SK-N-SH (cell line): Measurements from ENCODE around the gene SMARCD1.

ENCODE experiments used
- CHD2 ChIP-seq: fragments of 150-350 bp; IDR thresholded peaks from 2 replicates; pipeline ENCODE4 v1.6.1; 2018; ENCODE audit warnings: low read length; ENCODE audit not compliant: partially characterized antibody
- CTCF ChIP-seq: fragments of 200-600 bp; sonication (generic); IDR thresholded peaks from 2 replicates; pipeline ENCODE4 v1.6.1; 2017; ENCODE audit warnings: antibody characterized with exemption, mild to moderate bottlenecking, moderate library complexity
- FOSL2 ChIP-seq: IDR thresholded peaks from 2 replicates; pipeline ENCODE4 v1.4.0; 2012; ENCODE audit warnings: low read depth, mild to moderate bottlenecking, moderate library complexity, borderline replicate concordance
- MAX ChIP-seq: IDR thresholded peaks from 2 replicates; pipeline ENCODE4 v1.4.0; 2012; ENCODE audit warnings: low read depth
- MEF2A ChIP-seq: IDR thresholded peaks from 2 replicates; pipeline ENCODE4 v1.4.0; 2012; ENCODE audit warnings: low read depth, borderline replicate concordance
- POLR2AphosphoS5 ChIP-seq: IDR thresholded peaks from 2 replicates; pipeline ENCODE4 v1.6.1; 2012; ENCODE audit warnings: low read depth, low read length
- RAD21 ChIP-seq: IDR thresholded peaks from 2 replicates; pipeline ENCODE4 v1.6.1; 2012; ENCODE audit warnings: mild to moderate bottlenecking, low read length
- RCOR1 ChIP-seq: fragments of 150-350 bp; IDR thresholded peaks from 2 replicates; pipeline ENCODE4 v1.6.1; 2017; ENCODE audit warnings: antibody characterized with exemption, low read length
- SIN3A ChIP-seq: IDR thresholded peaks from 2 replicates; pipeline ENCODE4 v1.6.1; 2012; ENCODE audit warnings: low read depth, mild to moderate bottlenecking, low read length, moderate library complexity, borderline replicate concordance
- TAF1 ChIP-seq: IDR thresholded peaks from 2 replicates; pipeline ENCODE4 v1.6.1; 2012; ENCODE audit warnings: low read depth, mild to moderate bottlenecking, low read length, moderate library complexity, borderline replicate concordance

- TF ChIP-seq CHD2 (no peak), MEF2A (no peak), RCOR1 (no peak), MAX (no peak), CTCF (no peak), FOSL2 (no peak), TAF1 (no peak), SIN3A (no peak), RAD21 (no peak), POLR2AphosphoS5 (no peak)
Measured at GRCh38 chr12:50050119-50050385, 35.1 kb upstream of the SMARCD1 start.
